HepG2 (cell line): Measurements from ENCODE around the gene KLF17. TPM values are rescaled to one million over a fixed set of nuclear protein-coding genes. Genes with fewer than 3 reads are reported as not detected.

Source experiments
- ATAC-seq: fragments of 200-7000 bp; cut with Tn5 transposase; 3 replicates; pipeline ENCODE4 v1.9.1; 2020; ENCODE audit warnings: mild to moderate bottlenecking, moderate library complexity
- BruUV-seq: library from RNA; stranded (reverse); fragments of 400-500 nt; replicated peaks from 2 replicates; lab custom pipeline; 2021; lab: Mats Ljungman, UMichigan
- CTCF ChIA-PET: fragments of 300-600 bp; formaldehyde crosslinking; extraction: SDS; loops from one replicate; lab custom pipeline; 2021; ENCODE audit warnings: low total read pairs, inconsistent platforms, low intra/inter-chr PET ratio; lab: Yijun Ruan, JAX
- POLR2A ChIA-PET: fragments of 350-600 bp; sonication (Branson Sonifier 250); formaldehyde crosslinking; loops from one replicate; lab custom pipeline; 2020; ENCODE audit warnings: antibody characterized with exemption, inconsistent platforms; lab: Yijun Ruan, JAX
- DNase-seq: peaks from one replicate; pipeline ENCODE4 v3.0.0-alpha.2; 2015; ENCODE audit warnings: low spot score
- FAIRE-seq: peaks from 3 replicates; lab custom pipeline; 2011; peaks lifted over from hg19 to GRCh38; lab: Jason Lieb, UNC
- H2AFZ ChIP-seq: one replicate; pipeline ENCODE4 v1.6.1; 2011; ENCODE audit warnings: low read length, inconsistent platforms
- H3K27ac ChIP-seq: fragments of 300-600 bp; 3 replicates; pipeline ENCODE4 v1.8.0; 2011; ENCODE audit warnings: mixed run types, mild to moderate bottlenecking, mixed read lengths, low read length, inconsistent platforms; ENCODE audit not compliant: insufficient read depth; ENCODE audit errors: extremely low read length
- H3K27me3 ChIP-seq, 2 experiments: fragments of 200-600 bp in 1 of 2; 2 replicates in 1 of 2; 3 replicates in 1 of 2; pipeline versions ENCODE4 v1.6.0 to v1.8.0; 2011; ENCODE audit warnings: low read length in 2 of 2, mild to moderate bottlenecking in 2 of 2, moderate library complexity in 2 of 2, inconsistent platforms in 1 of 2; ENCODE audit not compliant: insufficient read depth in 2 of 2, control insufficient read depth in 1 of 2
- H3K36me3 ChIP-seq, 2 experiments: fragments of 200-600 bp in 1 of 2; replicated peaks in 1 of 2; 2 replicates in 1 of 2; 3 replicates in 1 of 2; pipeline versions ENCODE4 v1.5.1 to v1.8.0; 2011; ENCODE audit warnings: low read length in 2 of 2, inconsistent platforms in 1 of 2; ENCODE audit not compliant: insufficient read depth in 2 of 2, control insufficient read depth in 1 of 2
- H3K4me1 ChIP-seq: 2 replicates; pipeline ENCODE4 v1.5.1; 2012; ENCODE audit warnings: low read length, inconsistent platforms; ENCODE audit not compliant: insufficient read depth
- H3K4me2 ChIP-seq: 2 replicates; pipeline ENCODE4 v1.6.0; 2011; ENCODE audit warnings: low read depth, low read length, inconsistent platforms
- H3K4me3 ChIP-seq, 3 experiments: fragments of 200-600 bp in 1 of 3; sonication (generic), shearing (Covaris generic) in 1 of 3; replicated peaks in 1 of 3; 2 replicates each; pipeline ENCODE4 v1.5.1; 2011 to 2016; ENCODE audit warnings: low read length in 3 of 3, inconsistent platforms in 2 of 3, low read depth in 2 of 3, mild to moderate bottlenecking in 2 of 3, control low read depth in 1 of 3, mixed read lengths in 1 of 3; ENCODE audit not compliant: insufficient read depth in 1 of 3
- H3K79me2 ChIP-seq: one replicate; pipeline ENCODE4 v1.6.1; 2011; ENCODE audit warnings: low read length, inconsistent platforms; ENCODE audit not compliant: insufficient read depth
- H3K9ac ChIP-seq: 2 replicates; pipeline ENCODE4 v1.6.0; 2011; ENCODE audit warnings: mild to moderate bottlenecking, low read depth, low read length, inconsistent platforms; ENCODE audit not compliant: insufficient read depth
- H3K9me3 ChIP-seq: 2 replicates; pipeline ENCODE4 v1.5.1; 2012; ENCODE audit warnings: mild to moderate bottlenecking, low read length
- H4K20me1 ChIP-seq: 2 replicates; pipeline ENCODE4 v1.6.0; 2011; ENCODE audit warnings: inconsistent platforms, mild to moderate bottlenecking, low read length, moderate library complexity; ENCODE audit not compliant: insufficient read depth
- CHD2 ChIP-seq: IDR thresholded peaks from 2 replicates; pipeline ENCODE4 v1.6.1; 2011; ENCODE audit warnings: low read depth, low read length, improper control_type of control experiment
- EZH2 ChIP-seq: conservative IDR thresholded peaks from 2 replicates; pipeline ENCODE4 v1.6.1; 2012; ENCODE audit warnings: mild to moderate bottlenecking, low read depth, low read length, moderate library complexity
- FLYWCH1 ChIP-seq: sonication (generic); formaldehyde crosslinking; IDR thresholded peaks from 2 replicates; pipeline ENCODE4 v1.8.1; 2023; ENCODE audit warnings: mild to moderate bottlenecking, missing genetic modification reagents
- GZF1 ChIP-seq: sonication (generic); formaldehyde crosslinking; IDR thresholded peaks from 2 replicates; pipeline ENCODE4 v1.5.1; 2020; ENCODE audit warnings: mild to moderate bottlenecking, missing genetic modification reagents
- MED13 ChIP-seq: sonication (generic); formaldehyde crosslinking; IDR thresholded peaks from 2 replicates; pipeline ENCODE4 v1.5.0; 2020; ENCODE audit warnings: missing genetic modification reagents
- ZNF232 ChIP-seq: sonication (generic); formaldehyde crosslinking; IDR thresholded peaks from 2 replicates; pipeline ENCODE4 v1.4.0; 2020; ENCODE audit warnings: missing genetic modification reagents, borderline replicate concordance
- ZNF253 ChIP-seq: sonication (generic); formaldehyde crosslinking; IDR thresholded peaks from 2 replicates; pipeline ENCODE4 v1.8.0; 2022; ENCODE audit warnings: mild to moderate bottlenecking, missing genetic modification reagents, borderline replicate concordance
- ZNF256 ChIP-seq: sonication (generic); formaldehyde crosslinking; conservative IDR thresholded peaks from 2 replicates; pipeline ENCODE4 v1.4.0; 2020; ENCODE audit warnings: missing genetic modification reagents
- ZNF580 ChIP-seq: IDR thresholded peaks from 2 replicates; pipeline ENCODE4 v1.6.1; 2016; ENCODE audit warnings: low read depth, borderline replicate concordance
- ZNF770 ChIP-seq: sonication (generic); formaldehyde crosslinking; IDR thresholded peaks from 2 replicates; pipeline ENCODE4 v1.5.0; 2020; ENCODE audit warnings: mild to moderate bottlenecking, missing genetic modification reagents
- WGBS: methylation state at CpG from one replicate; pipeline ENCODE4 v1.1.6; 2017; ENCODE audit warnings: low lambda C conversion rate; 5-methylcytosine and 5-hydroxymethylcytosine counted together
- in situ Hi-C: cut with HindIII; loops from 2 replicates; pipeline ENCODE4 v1.10.0; 2017; ENCODE audit warnings: low pct_unique_long_range_greater_than_20kb; ENCODE audit not compliant: extremely low pct_ligation_motif_present
- intact Hi-C: fragments of 100-400 bp; cut with micrococcal nuclease; formaldehyde crosslinking; loops from one replicate; pipeline ENCODE4 v1.10.0; 2022; ENCODE audit not compliant: unreplicated experiment
- polyA plus RNA-seq, 8 experiments: library from polyadenylated mRNA; depleted of rRNA in 3 of 8; stranded (reverse) in 7 of 8; unstranded in 1 of 8; fragments of >200 nt; fragmentation: Illumina TruSeq in 4 of 8; extraction: Trizol in 4 of 8; gene quantifications; 2 replicates each; pipeline versions ENCODE4 v1.2.1 to v1.2.3, GENCODE V29; 2011 to 2016; ENCODE audit warnings: low read depth in 4 of 8, missing spikeins in 1 of 8, mixed read lengths in 1 of 8; ENCODE audit not compliant: insufficient read depth in 1 of 8
- total RNA-seq, 5 experiments: library from RNA; depleted of rRNA; stranded (reverse); fragments of >200 nt; fragmentation: Illumina TruSeq; extraction: Trizol; gene quantifications; 2 replicates each; pipeline ENCODE4 v1.2.3, GENCODE V29; 2016; ENCODE audit warnings: low read depth in 1 of 5

KLF17 gene
- total and polyA plus RNA-seq, 2 of the 13 experiments (the other 11 are each of a cell fraction or from before 2014, with no cell fraction given), result not detected

GRCh38 chr1:44146536-44147361 lies 28.1 kb downstream of the KLF17 start:
- no peak overlapping the region for H2AFZ ChIP-seq
- no TSS peak for BruUV-seq
- H3K27me3 ChIP-seq, result peaks cover 0 to 13% of the 10 kb centered on the region in 2 experiments; a peak in 1 of 5 replicates
- no peak overlapping the region for H3K4me3 ChIP-seq
- WGBS, result 48% methylated on average over 20 of the region's 28 CpGs
- no peaks in the 10 kb centered on the region for H3K4me1 ChIP-seq
- no peak overlapping the region for H3K27ac ChIP-seq
- no peak overlapping the region for H3K4me2 ChIP-seq
- no peaks in the 10 kb centered on the region for H4K20me1 ChIP-seq
- ATAC-seq (no peak), DNase-seq (no peak), FAIRE-seq (no peak)
- CTCF ChIA-PET, result no interaction called here
- TF ChIP-seq ZNF232 (CRISPR knock-in tag), result no peak
- TF ChIP-seq ZNF580 (CRISPR knock-in tag), result no peak
- TF ChIP-seq CHD2, result no peak
- no peak for TF ChIP-seq ZNF770 (CRISPR knock-in tag)
- no peak for TF ChIP-seq GZF1 (CRISPR knock-in tag)
- no peak for TF ChIP-seq ZNF253
- no peak for TF ChIP-seq EZH2
- TF ChIP-seq FLYWCH1, result no peak
- no peak for TF ChIP-seq MED13 (CRISPR knock-in tag)
- TF ChIP-seq ZNF256, result no peak
- no peak overlapping the region for H3K9ac ChIP-seq
- H3K79me2 ChIP-seq, result no peaks in the 10 kb centered on the region
- intact Hi-C loops (no loop called here), in situ Hi-C loops (no loop called here)
- POLR2A ChIA-PET, result no interaction called here
- H3K36me3 ChIP-seq, result no peaks in the 10 kb centered on the region
- H3K9me3 ChIP-seq, result peaks cover 6% of the 10 kb centered on the region
